IMR-90 (cell line): ENCODE results near the gene CPA5. TPM values are rescaled to one million over a fixed set of nuclear protein-coding genes. Genes with fewer than 3 reads are reported as not detected.

ENCODE experiments used
- ATAC-seq: fragments of 200-7000 bp; cut with Tn5 transposase; 2 replicates; pipeline ENCODE4 v1.9.1; 2020; ENCODE audit warnings: low read depth, mild to moderate bottlenecking, moderate library complexity
- BruUV-seq: library from RNA; stranded (reverse); fragments of 400-500 nt; replicated peaks from 2 replicates; lab custom pipeline; 2021; lab: Mats Ljungman, UMichigan
- CTCF ChIA-PET: fragments of 300-600 bp; formaldehyde crosslinking; extraction: SDS; loops from one replicate; lab custom pipeline; 2021; ENCODE audit warnings: antibody characterized with exemption; lab: Yijun Ruan, JAX
- POLR2A ChIA-PET: fragments of 300-600 bp; sonication (Branson Sonifier 250); formaldehyde crosslinking; loops from one replicate; lab custom pipeline; 2022; ENCODE audit warnings: antibody characterized with exemption; ENCODE audit not compliant: unreplicated experiment; lab: Charles Lee
- DNase-seq: peaks from one replicate; pipeline ENCODE4 v3.0.0; 2013
- H2AFZ ChIP-seq: replicated peaks from 2 replicates; pipeline ENCODE3; 2013; ENCODE audit warnings: low read length, mild to moderate bottlenecking; ENCODE audit not compliant: poor library complexity
- H2AK5ac ChIP-seq: 2 replicates; pipeline ENCODE4 v1.6.1; 2013; ENCODE audit warnings: low read depth, low read length, inconsistent platforms
- H2AK9ac ChIP-seq: replicated peaks from 2 replicates; pipeline ENCODE3; 2013; ENCODE audit warnings: mild to moderate bottlenecking, low read depth, low read length, moderate library complexity; ENCODE audit not compliant: poor library complexity
- H2BK120ac ChIP-seq: 2 replicates; pipeline ENCODE4 v1.6.1; 2013; ENCODE audit warnings: low read depth, low read length, inconsistent platforms
- H2BK15ac ChIP-seq: 3 replicates; pipeline ENCODE4 v1.6.1; 2013; ENCODE audit warnings: low read depth, low read length, inconsistent platforms
- H2BK20ac ChIP-seq: 2 replicates; pipeline ENCODE4 v1.6.1; 2013; ENCODE audit warnings: low read depth, mild to moderate bottlenecking, inconsistent platforms, low read length, moderate library complexity
- H2BK5ac ChIP-seq: 2 replicates; pipeline ENCODE4 v1.6.1; 2013; ENCODE audit warnings: mild to moderate bottlenecking, low read depth, low read length, inconsistent platforms; ENCODE audit not compliant: poor library complexity, severe bottlenecking
- H3K14ac ChIP-seq: replicated peaks from 2 replicates; pipeline ENCODE4 v1.6.1; 2013; ENCODE audit warnings: low read depth, low read length, inconsistent platforms
- H3K18ac ChIP-seq: 2 replicates; pipeline ENCODE4 v1.6.1; 2013; ENCODE audit warnings: low read depth, low read length, control low read depth
- H3K23ac ChIP-seq: 2 replicates; pipeline ENCODE4 v1.6.1; 2013; ENCODE audit warnings: low read depth, low read length, inconsistent platforms
- H3K27ac ChIP-seq: 2 replicates; pipeline ENCODE4 v1.5.1; 2013; ENCODE audit warnings: mild to moderate bottlenecking, control low read depth, low read length; ENCODE audit not compliant: insufficient read depth
- H3K27me3 ChIP-seq: 2 replicates; pipeline ENCODE4 v1.6.1; 2013; ENCODE audit warnings: low read length; ENCODE audit not compliant: control insufficient read depth, insufficient read depth
- H3K36me3 ChIP-seq: 2 replicates; pipeline ENCODE4 v1.6.1; 2013; ENCODE audit warnings: low read length, mixed read lengths; ENCODE audit not compliant: control insufficient read depth, insufficient read depth
- H3K4ac ChIP-seq: 2 replicates; pipeline ENCODE4 v1.6.1; 2013; ENCODE audit warnings: low read depth, low read length, inconsistent platforms
- H3K4me1 ChIP-seq: 2 replicates; pipeline ENCODE4 v1.6.1; 2013; ENCODE audit warnings: low read length, mixed read lengths; ENCODE audit not compliant: control insufficient read depth, insufficient read depth
- H3K4me2 ChIP-seq: 2 replicates; pipeline ENCODE4 v1.6.1; 2013; ENCODE audit warnings: low read depth, mild to moderate bottlenecking, control low read depth, low read length, moderate library complexity
- H3K4me3 ChIP-seq: 2 replicates; pipeline ENCODE4 v1.5.1; 2013; ENCODE audit warnings: low read depth, mild to moderate bottlenecking, control low read depth, low read length, moderate library complexity; ENCODE audit not compliant: insufficient read depth
- H3K56ac ChIP-seq: 2 replicates; pipeline ENCODE4 v1.6.1; 2013; ENCODE audit warnings: low read length, inconsistent platforms; ENCODE audit not compliant: insufficient read depth; ENCODE audit errors: extremely low read depth
- H3K79me1 ChIP-seq, 2 experiments: 2 replicates each; pipeline ENCODE4 v1.6.1; 2013; ENCODE audit warnings: low read length in 2 of 2, inconsistent platforms in 1 of 2, low read depth in 1 of 2
- H3K9ac ChIP-seq: 2 replicates; pipeline ENCODE4 v1.6.1; 2013; ENCODE audit warnings: low read depth, low read length, control low read depth
- H3K9me1 ChIP-seq: 2 replicates; pipeline ENCODE4 v1.6.1; 2013; ENCODE audit warnings: low read length, inconsistent platforms; ENCODE audit not compliant: insufficient read depth
- H3K9me3 ChIP-seq: 2 replicates; pipeline ENCODE4 v1.6.1; 2013; ENCODE audit warnings: low read length; ENCODE audit not compliant: control insufficient read depth, insufficient read depth
- H4K20me1 ChIP-seq: 2 replicates; pipeline ENCODE4 v1.6.1; 2013; ENCODE audit warnings: low read length, inconsistent platforms; ENCODE audit not compliant: insufficient read depth
- H4K5ac ChIP-seq: 2 replicates; pipeline ENCODE4 v1.6.1; 2013; ENCODE audit warnings: mild to moderate bottlenecking, low read depth, low read length, control low read depth
- H4K8ac ChIP-seq, 2 experiments: 2 replicates each; pipeline ENCODE4 v1.6.1; 2013; ENCODE audit warnings: low read depth in 2 of 2, low read length in 2 of 2, control low read depth in 1 of 2, inconsistent platforms in 1 of 2
- H4K91ac ChIP-seq: 2 replicates; pipeline ENCODE4 v1.6.1; 2013; ENCODE audit warnings: low read depth, low read length, inconsistent platforms; ENCODE audit not compliant: insufficient read depth
- CHD1 ChIP-seq: IDR thresholded peaks from 2 replicates; pipeline ENCODE4 v1.6.1; 2012; ENCODE audit warnings: low read depth, low read length, improper control_type of control experiment
- FOS ChIP-seq: fragments of 150-350 bp; IDR thresholded peaks from 2 replicates; pipeline ENCODE4 v1.6.1; 2016; ENCODE audit warnings: low read depth, low read length
- MAFK ChIP-seq: IDR thresholded peaks from 2 replicates; pipeline ENCODE4 v1.6.1; 2012; ENCODE audit warnings: low read depth, low read length, improper control_type of control experiment
- MXI1 ChIP-seq: IDR thresholded peaks from 2 replicates; pipeline ENCODE4 v1.6.1; 2012; ENCODE audit warnings: low read depth, mild to moderate bottlenecking, low read length, moderate library complexity, borderline replicate concordance
- POLR2A ChIP-seq: IDR thresholded peaks from 2 replicates; pipeline ENCODE4 v1.6.1; 2012; ENCODE audit warnings: mild to moderate bottlenecking, low read depth, low read length
- RFX5 ChIP-seq: IDR thresholded peaks from 2 replicates; pipeline ENCODE4 v1.8.0; 2012; ENCODE audit warnings: low read depth, mild to moderate bottlenecking, low read length, moderate library complexity
- WGBS, 2 experiments: methylation state at CpG; one replicate each; pipeline versions ENCODE4 v1.1.5 to v1.1.7; 2013; ENCODE audit warnings: missing lambda C conversion rate in 2 of 2; ENCODE audit not compliant: insufficient read length in 1 of 2; ENCODE audit errors: extremely low coverage in 2 of 2; 5-methylcytosine and 5-hydroxymethylcytosine counted together
- dilution Hi-C: fragments of 300-500 bp; cut with HindIII; formaldehyde crosslinking; loops from one replicate; pipeline ENCODE4 v1.14.3; 2018; ENCODE audit warnings: low sequenced_read_pairs; ENCODE audit not compliant: unreplicated experiment
- in situ Hi-C: fragments of 300-500 bp; cut with MboI; formaldehyde crosslinking; loops from 3 replicates; pipeline ENCODE4 v1.14.3; 2019; ENCODE audit warnings: low sequenced_read_pairs, inconsistent platforms, mixed read lengths
- intact Hi-C: fragments of 100-400 bp; cut with micrococcal nuclease; formaldehyde crosslinking; loops from 2 replicates; pipeline ENCODE4 v1.10.0; 2022
- polyA plus RNA-seq, 3 experiments: library from polyadenylated mRNA; depleted of rRNA; stranded (reverse); fragments of >200 nt; gene quantifications; 2 replicates each; pipeline ENCODE4 v1.2.3, GENCODE V29; 2012; ENCODE audit warnings: low replicate concordance in 1 of 3
- total RNA-seq: library from RNA; depleted of rRNA; stranded (reverse); fragments of >200 nt; gene quantifications from 2 replicates; pipeline ENCODE4 v1.2.3, GENCODE V29; 2012
- TF ChIP-seq, protein P1 (sequence below): fragments of 150-350 bp; IDR thresholded peaks from 2 replicates; pipeline ENCODE4 v1.6.1; 2017; ENCODE audit warnings: mild to moderate bottlenecking, antibody characterized with exemption, low read length, low read depth
- TF ChIP-seq, protein P2 (sequence below): fragments of 150-350 bp; IDR thresholded peaks from 2 replicates; pipeline ENCODE4 v1.6.1; 2016; ENCODE audit warnings: low read depth, mild to moderate bottlenecking, low read length, moderate library complexity, borderline replicate concordance

The CPA5 gene
- total and polyA plus RNA-seq, 2 of the 4 experiments (the other 2 are of a cell fraction): under 0.01 to 0.86 TPM

DNA sequence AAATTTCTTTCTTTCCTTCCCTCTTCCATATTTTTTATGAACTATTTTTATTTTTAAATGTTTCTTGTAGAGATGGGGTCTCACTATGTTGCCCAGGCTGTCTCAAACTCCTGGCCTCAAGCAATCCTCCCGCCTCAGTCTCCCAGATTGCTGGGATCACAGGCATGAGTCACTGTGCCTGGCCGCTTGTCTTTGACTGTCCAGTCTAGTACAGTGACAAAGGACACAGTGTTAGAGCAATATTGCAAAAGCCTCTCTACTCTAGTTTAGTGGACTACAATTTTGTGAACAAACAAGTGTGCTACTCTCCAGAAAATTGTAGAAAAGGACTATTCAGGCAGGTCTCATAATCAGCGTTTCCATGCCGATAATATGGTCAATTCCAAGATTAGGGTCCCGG lies 40.6 kb upstream of the CPA5 start:
- Histone ChIP-seq H3K56ac (no peak overlapping the region), H2AK5ac (no peak overlapping the region), H3K9ac (no peak overlapping the region), H4K91ac (no peak overlapping the region), H3K4me1 (peaks cover 2% of the 10 kb centered on the region), H4K5ac (no peak overlapping the region), H4K20me1 (no peaks in the 10 kb centered on the region), H3K9me1 (no peaks in the 10 kb centered on the region; the same call in 1 of the 2 replicates), H3K4ac (no peak overlapping the region), H3K4me2 (no peak overlapping the region), H3K27me3 (no peaks in the 10 kb centered on the region), H4K8ac (no peak overlapping the region), H2BK20ac (no peak overlapping the region), H3K23ac (no peak overlapping the region), H3K14ac (no peak overlapping the region), H3K79me1 (no peaks in the 10 kb centered on the region), H2AK9ac (no peak overlapping the region), H3K4me3 (no peak overlapping the region), H3K36me3 (peaks cover 4% of the 10 kb centered on the region), H2BK120ac (no peak overlapping the region), H3K18ac (no peak overlapping the region), H3K9me3 (no peaks in the 10 kb centered on the region), H2AFZ (no peak overlapping the region), H3K27ac (no peak overlapping the region), H2BK15ac (no peak overlapping the region), H2BK5ac (no peak overlapping the region)
- ChIA-PET POLR2A (interaction anchor here (0.6 to 1.1 kb wide), 2 partner anchors 10 to 53 kb away, joined by 4 to 5 read pairs; no protein-coding TSS in a partner anchor), CTCF (no interaction called here)
- DNase-seq (no peak), ATAC-seq (no peak)
- in situ Hi-C loops: no loop called here
- WGBS, 2 experiments: no CpG with 5 or more reads among the region's 5 CpGs
- TF ChIP-seq RFX5: no peak
- no peak for TF ChIP-seq CHD1
- TF ChIP-seq FOS: no peak
- no peak for TF ChIP-seq MAFK
- TF ChIP-seq POLR2A: no peak
- TF ChIP-seq MXI1: no peak
- TF ChIP-seq, protein P1, sequence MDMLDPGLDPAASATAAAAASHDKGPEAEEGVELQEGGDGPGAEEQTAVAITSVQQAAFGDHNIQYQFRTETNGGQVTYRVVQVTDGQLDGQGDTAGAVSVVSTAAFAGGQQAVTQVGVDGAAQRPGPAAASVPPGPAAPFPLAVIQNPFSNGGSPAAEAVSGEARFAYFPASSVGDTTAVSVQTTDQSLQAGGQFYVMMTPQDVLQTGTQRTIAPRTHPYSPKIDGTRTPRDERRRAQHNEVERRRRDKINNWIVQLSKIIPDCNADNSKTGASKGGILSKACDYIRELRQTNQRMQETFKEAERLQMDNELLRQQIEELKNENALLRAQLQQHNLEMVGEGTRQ: no peak
- TF ChIP-seq, protein P2, sequence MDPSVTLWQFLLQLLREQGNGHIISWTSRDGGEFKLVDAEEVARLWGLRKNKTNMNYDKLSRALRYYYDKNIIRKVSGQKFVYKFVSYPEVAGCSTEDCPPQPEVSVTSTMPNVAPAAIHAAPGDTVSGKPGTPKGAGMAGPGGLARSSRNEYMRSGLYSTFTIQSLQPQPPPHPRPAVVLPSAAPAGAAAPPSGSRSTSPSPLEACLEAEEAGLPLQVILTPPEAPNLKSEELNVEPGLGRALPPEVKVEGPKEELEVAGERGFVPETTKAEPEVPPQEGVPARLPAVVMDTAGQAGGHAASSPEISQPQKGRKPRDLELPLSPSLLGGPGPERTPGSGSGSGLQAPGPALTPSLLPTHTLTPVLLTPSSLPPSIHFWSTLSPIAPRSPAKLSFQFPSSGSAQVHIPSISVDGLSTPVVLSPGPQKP: no peak
- BruUV-seq: no TSS peak
- intact Hi-C loops: no loop called here
- dilution Hi-C loops: no loop called here
